Fibroblast of lung (primary cell): ENCODE measurements around the gene OR2Z1. TPM values are rescaled to one million over a fixed set of nuclear protein-coding genes. Genes with fewer than 3 reads are reported as not detected.
"Not testable (repeated sequence)": the region's sequence is repeated elsewhere in the genome, so short reads cannot be mapped to it uniquely, and the experiment has no call there.

Experiments used
- DNase-seq, 2 donors: peaks; one replicate each; pipeline versions ENCODE4 v3.0.0 to v3.0.0-alpha.2; 2010; ENCODE audit warnings: low read depth in 2 of 2
- H2AFZ ChIP-seq: 2 replicates; pipeline ENCODE4 v1.5.1; 2012; ENCODE audit warnings: low read length, control low read depth, inconsistent platforms
- H3K27ac ChIP-seq: 2 replicates; pipeline ENCODE4 v1.5.1; 2011; ENCODE audit warnings: low read length, control low read depth; ENCODE audit not compliant: insufficient read depth
- H3K27me3 ChIP-seq: 2 replicates; pipeline ENCODE4 v1.5.1; 2011; ENCODE audit warnings: mild to moderate bottlenecking, low read length; ENCODE audit not compliant: control insufficient read depth, insufficient read depth
- H3K36me3 ChIP-seq: 2 replicates; pipeline ENCODE4 v1.5.1; 2011; ENCODE audit warnings: low read length; ENCODE audit not compliant: control insufficient read depth, insufficient read depth
- H3K4me1 ChIP-seq: 2 replicates; pipeline ENCODE4 v1.5.1; 2011; ENCODE audit warnings: low read length; ENCODE audit not compliant: control insufficient read depth, insufficient read depth; ENCODE audit errors: extremely low read depth
- H3K4me2 ChIP-seq: 2 replicates; pipeline ENCODE4 v1.5.1; 2011; ENCODE audit warnings: low read length, control low read depth; ENCODE audit not compliant: insufficient read depth; ENCODE audit errors: extremely low read depth
- H3K4me3 ChIP-seq, 4 experiments: fragments of 200-600 bp in 1 of 4; sonication (generic) in 1 of 4; replicated peaks in 1 of 4; 2 replicates each; pipeline ENCODE4 v1.5.1; 2011 to 2016; ENCODE audit warnings: low read length in 4 of 4, low read depth in 3 of 4, mild to moderate bottlenecking in 3 of 4, control low read depth in 2 of 4, inconsistent platforms in 1 of 4, mixed read lengths in 1 of 4; ENCODE audit not compliant: insufficient read depth in 1 of 4; ENCODE audit errors: control extremely low read depth in 1 of 4
- H3K79me2 ChIP-seq: 2 replicates; pipeline ENCODE4 v1.5.1; 2012; ENCODE audit warnings: mild to moderate bottlenecking, low read length, inconsistent platforms; ENCODE audit not compliant: control insufficient read depth, insufficient read depth
- H3K9ac ChIP-seq: 2 replicates; pipeline ENCODE4 v1.5.1; 2011; ENCODE audit warnings: mild to moderate bottlenecking, low read length, control low read depth; ENCODE audit not compliant: insufficient read depth
- H3K9me3 ChIP-seq: 2 replicates; pipeline ENCODE4 v1.5.1; 2012; ENCODE audit warnings: low read depth, low read length; ENCODE audit not compliant: control insufficient read depth, insufficient read depth
- H4K20me1 ChIP-seq: 2 replicates; pipeline ENCODE4 v1.5.1; 2011; ENCODE audit warnings: low read length; ENCODE audit not compliant: control insufficient read depth, insufficient read depth; ENCODE audit errors: extremely low read depth
- EZH2 ChIP-seq: IDR thresholded peaks from 2 replicates; pipeline ENCODE4 v1.5.1; 2012; ENCODE audit warnings: low read length, control low read depth, mild to moderate bottlenecking; ENCODE audit errors: missing control alignments
- polyA plus RNA-seq, 2 donors: library from polyadenylated mRNA; depleted of rRNA in 1 of 2; stranded (reverse) in 1 of 2; unstranded in 1 of 2; fragments of >200 nt; gene quantifications; 2 replicates each; pipeline ENCODE4 v1.2.1, GENCODE V29; 2011 to 2012; ENCODE audit warnings: missing spikeins in 1 of 2
- total RNA-seq: library from RNA; depleted of rRNA; stranded (reverse); fragments of >200 nt; gene quantifications from 2 replicates; pipeline ENCODE4 v1.2.1, GENCODE V29; 2014
- TF ChIP-seq, protein P1 (sequence below), 2 donors: IDR thresholded peaks in 1 of 2; conservative IDR thresholded peaks in 1 of 2; 1 replicate in 1 of 2; 2 replicates in 1 of 2; pipeline ENCODE4 v1.5.1; 2011 to 2012; ENCODE audit warnings: low read length in 2 of 2, control low read depth in 1 of 2, inconsistent platforms in 1 of 2, low read depth in 1 of 2, mild to moderate bottlenecking in 1 of 2

The OR2Z1 gene
- total and polyA plus RNA-seq, 2 donors (not counting 1 experiment from before 2014, with no cell fraction given) = not detected

DNA sequence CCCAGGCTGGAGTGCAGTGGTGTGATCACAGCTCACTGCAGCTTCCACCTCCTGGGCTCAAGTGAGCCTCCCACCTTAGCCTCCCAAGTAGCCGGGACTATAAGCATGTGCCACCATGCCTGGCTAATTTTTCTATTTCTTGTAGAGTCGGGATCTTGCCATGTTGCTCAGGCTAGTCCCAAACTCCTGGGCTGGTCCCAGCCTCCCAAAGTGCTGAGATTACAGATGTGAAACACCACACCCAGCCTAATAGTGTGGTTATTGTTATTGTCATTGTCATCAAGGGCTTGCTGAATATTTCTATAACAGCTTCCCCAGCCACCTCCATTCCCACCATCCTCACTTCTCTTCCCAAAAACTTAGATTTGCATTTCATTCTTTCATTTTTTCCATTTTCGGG is 2.8 kb downstream of the OR2Z1 start:
- Histone ChIP-seq H3K9me3 (no peaks in the 10 kb centered on the region), H3K27ac (no peak overlapping the region), H3K36me3 (no peaks in the 10 kb centered on the region), H3K4me3 (no peak overlapping the region), H2AFZ (no peak overlapping the region), H3K9ac (no peak overlapping the region), H3K79me2 (no peaks in the 10 kb centered on the region), H4K20me1 (no peaks in the 10 kb centered on the region), H3K4me2 (no peak overlapping the region), H3K27me3 (no peaks in the 10 kb centered on the region), H3K4me1 (no peaks in the 10 kb centered on the region)
- DNase-seq = no peak
- TF ChIP-seq, protein P1, sequence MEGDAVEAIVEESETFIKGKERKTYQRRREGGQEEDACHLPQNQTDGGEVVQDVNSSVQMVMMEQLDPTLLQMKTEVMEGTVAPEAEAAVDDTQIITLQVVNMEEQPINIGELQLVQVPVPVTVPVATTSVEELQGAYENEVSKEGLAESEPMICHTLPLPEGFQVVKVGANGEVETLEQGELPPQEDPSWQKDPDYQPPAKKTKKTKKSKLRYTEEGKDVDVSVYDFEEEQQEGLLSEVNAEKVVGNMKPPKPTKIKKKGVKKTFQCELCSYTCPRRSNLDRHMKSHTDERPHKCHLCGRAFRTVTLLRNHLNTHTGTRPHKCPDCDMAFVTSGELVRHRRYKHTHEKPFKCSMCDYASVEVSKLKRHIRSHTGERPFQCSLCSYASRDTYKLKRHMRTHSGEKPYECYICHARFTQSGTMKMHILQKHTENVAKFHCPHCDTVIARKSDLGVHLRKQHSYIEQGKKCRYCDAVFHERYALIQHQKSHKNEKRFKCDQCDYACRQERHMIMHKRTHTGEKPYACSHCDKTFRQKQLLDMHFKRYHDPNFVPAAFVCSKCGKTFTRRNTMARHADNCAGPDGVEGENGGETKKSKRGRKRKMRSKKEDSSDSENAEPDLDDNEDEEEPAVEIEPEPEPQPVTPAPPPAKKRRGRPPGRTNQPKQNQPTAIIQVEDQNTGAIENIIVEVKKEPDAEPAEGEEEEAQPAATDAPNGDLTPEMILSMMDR (conservative IDR thresholded peaks at IDR 0.05 in 1 of 2, IDR thresholded peaks at IDR 0.05 in 1 of 2; ENCODE audit: low read depth in 1 of 2, low read length in 2 of 2) = no peak
- no peak for TF ChIP-seq EZH2

DNA sequence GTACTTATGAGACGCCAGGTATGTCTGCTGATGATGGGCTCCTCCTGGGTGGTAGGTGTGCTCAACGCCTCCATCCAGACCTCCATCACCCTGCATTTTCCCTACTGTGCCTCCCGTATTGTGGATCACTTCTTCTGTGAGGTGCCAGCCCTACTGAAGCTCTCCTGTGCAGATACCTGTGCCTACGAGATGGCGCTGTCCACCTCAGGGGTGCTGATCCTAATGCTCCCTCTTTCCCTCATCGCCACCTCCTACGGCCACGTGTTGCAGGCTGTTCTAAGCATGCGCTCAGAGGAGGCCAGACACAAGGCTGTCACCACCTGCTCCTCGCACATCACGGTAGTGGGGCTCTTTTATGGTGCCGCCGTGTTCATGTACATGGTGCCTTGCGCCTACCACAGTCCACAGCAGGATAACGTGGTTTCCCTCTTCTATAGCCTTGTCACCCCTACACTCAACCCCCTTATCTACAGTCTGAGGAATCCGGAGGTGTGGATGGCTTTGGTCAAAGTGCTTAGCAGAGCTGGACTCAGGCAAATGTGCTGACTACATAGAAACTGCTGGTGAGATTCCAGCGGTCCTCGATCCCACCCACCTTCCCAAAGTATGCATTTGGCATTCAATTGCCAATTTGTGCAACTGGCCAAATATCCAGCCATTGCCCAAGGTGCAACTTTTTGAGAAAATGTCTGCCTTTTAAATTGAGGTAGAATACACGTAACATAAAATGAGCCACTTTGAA is 10.2 kb downstream of the OR2Z1 start:
- H2AFZ ChIP-seq = no peak overlapping the region

DNA sequence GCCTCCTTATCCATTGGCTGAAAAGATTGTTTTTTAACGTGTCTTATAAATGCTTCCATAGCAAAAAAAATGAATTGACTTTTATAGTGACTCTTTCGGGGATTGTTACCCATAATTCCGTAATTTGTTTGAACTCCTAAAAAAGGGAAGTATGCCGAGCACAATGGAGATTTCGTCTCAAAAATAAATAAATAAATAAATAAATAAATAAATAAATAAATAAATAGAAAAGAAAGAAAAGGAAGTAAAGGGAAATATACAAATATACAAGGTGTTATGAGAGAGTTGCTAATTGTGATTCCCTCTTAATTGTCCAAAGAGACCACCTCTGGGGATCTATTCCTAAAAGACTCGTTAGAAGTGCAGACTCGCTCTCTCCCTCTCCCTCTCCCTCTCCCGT is 16.9 kb downstream of the OR2Z1 start:
- Histone ChIP-seq H4K20me1 (no peaks in the 10 kb centered on the region), H3K4me3 (no peak overlapping the region), H2AFZ (no peak overlapping the region), H3K9me3 (no peaks in the 10 kb centered on the region), H3K27me3 (no peaks in the 10 kb centered on the region), H3K4me2 (no peak overlapping the region), H3K36me3 (no peaks in the 10 kb centered on the region), H3K9ac (no peak overlapping the region), H3K4me1 (no peaks in the 10 kb centered on the region), H3K27ac (no peak overlapping the region), H3K79me2 (no peaks in the 10 kb centered on the region)
- DNase-seq = no peak
- TF ChIP-seq EZH2 = no peak
- TF ChIP-seq, protein P1 (conservative IDR thresholded peaks at IDR 0.05 in 1 of 2, IDR thresholded peaks at IDR 0.05 in 1 of 2; ENCODE audit: low read depth in 1 of 2, low read length in 2 of 2) = no peak

More for the DNA sequence above, 10.2 kb downstream of the OR2Z1 start:
- DNase-seq = no peak
- H3K9me3 ChIP-seq = no peaks in the 10 kb centered on the region
- H3K79me2 ChIP-seq = no peaks in the 10 kb centered on the region
- TF ChIP-seq, protein P1 (conservative IDR thresholded peaks at IDR 0.05 in 1 of 2, IDR thresholded peaks at IDR 0.05 in 1 of 2; ENCODE audit: low read depth in 1 of 2, low read length in 2 of 2) = no peak
- TF ChIP-seq EZH2 = no peak
- H3K27ac ChIP-seq = no peak overlapping the region
- no peaks in the 10 kb centered on the region for H3K27me3 ChIP-seq
- H4K20me1 ChIP-seq = no peaks in the 10 kb centered on the region
- H3K4me3 ChIP-seq = no peak overlapping the region
- H3K9ac ChIP-seq = no peak overlapping the region
- H3K36me3 ChIP-seq = no peaks in the 10 kb centered on the region
- H3K4me2 ChIP-seq = no peak overlapping the region
- no peaks in the 10 kb centered on the region for H3K4me1 ChIP-seq

DNA sequence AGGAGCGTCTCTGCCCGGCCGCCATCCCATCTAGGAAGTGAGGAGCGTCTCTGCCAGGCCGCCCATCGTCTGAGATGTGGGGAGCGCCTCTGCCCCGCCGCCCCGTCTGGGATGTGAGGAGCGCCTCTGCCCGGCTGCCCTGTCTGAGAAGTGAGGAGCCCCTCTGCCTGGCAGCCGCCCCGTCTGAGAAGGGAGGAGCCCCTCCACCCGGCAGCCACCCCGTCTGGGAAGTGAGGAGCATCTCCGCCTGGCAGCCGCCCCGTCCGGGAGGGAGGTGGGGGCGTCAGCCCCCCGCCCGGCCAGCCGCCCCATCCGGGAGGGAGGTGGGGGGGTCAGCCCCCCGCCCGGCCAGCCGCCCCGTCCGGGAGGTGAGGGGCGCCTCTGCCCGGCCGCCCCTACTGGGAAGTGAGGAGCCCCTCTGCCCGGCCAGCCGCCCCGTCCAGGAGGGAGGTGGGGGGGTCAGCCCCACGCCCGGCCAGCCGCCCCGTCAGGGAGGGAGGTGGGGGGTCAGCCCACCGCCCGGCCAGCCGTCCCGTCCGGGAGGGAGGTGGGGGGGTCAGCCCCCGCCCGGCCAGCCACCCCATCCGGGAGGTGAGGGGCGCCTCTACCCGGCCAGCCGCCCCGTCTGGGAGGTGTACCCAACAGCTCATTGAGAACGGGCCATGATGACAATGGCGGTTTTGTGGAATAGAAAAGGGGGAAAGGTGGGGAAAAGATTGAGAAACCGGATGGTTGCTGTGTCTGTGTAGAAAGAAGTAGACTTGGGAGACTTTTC is 18.0 kb downstream of the OR2Z1 start:
- not testable (repeated sequence) for H3K27ac ChIP-seq, H3K9ac ChIP-seq, H3K4me2 ChIP-seq, DNase-seq, H3K36me3 ChIP-seq, H3K4me3 ChIP-seq, H4K20me1 ChIP-seq, H3K27me3 ChIP-seq, H3K4me1 ChIP-seq, H3K9me3 ChIP-seq, H2AFZ ChIP-seq, H3K79me2 ChIP-seq
